Stimulated activated CD8-positive, alpha-beta memory T cell treated with anti-CD3 and anti-CD28 coated beads, Interleukin-7, amount 100 ng/mL, for 24 hours (primary cell): ENCODE results near the gene IGHMBP2.
"Not testable (repeated sequence)": the region's sequence is repeated elsewhere in the genome, so short reads cannot be mapped to it uniquely, and the experiment has no call there.

ENCODE experiments used
- DNase-seq: peaks from one replicate; pipeline ENCODE4 v3.0.0-alpha.2; 2020; ENCODE audit warnings: low read depth

IGHMBP2 gene

DNA sequence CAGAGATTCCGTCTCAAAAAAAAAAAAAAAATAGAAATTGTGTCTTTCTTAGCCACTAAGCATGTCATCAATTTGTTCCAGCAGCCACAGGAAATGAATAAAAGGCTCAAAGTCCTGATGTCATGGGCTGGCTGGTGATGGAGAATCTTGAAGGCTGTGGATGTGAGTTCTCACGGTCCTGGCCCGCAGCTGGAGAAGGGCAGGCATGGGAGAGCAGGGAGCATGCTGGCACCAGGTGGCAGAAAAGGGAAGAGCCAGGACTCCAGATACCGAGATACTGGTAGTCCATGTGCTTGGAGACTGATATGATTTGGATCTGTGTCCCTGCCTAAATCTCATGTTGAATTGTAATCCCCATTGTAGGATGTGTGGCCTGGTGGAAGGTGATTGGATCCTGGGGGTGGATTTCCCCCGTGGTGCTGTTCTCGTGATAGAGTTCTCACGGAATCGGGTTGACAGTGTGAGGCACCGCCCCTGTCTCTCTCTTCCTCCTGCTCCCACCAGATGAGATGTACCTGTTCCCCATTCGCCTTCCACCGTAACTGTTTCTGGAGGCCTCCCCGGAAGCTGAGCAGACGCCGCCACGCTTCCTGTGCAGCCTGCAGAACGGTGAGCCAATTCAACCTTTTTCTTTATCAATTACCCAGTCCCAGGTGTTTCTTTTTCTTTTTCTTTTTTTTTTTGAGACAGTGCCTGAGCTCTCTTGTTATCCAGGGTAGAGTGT, 59.0 kb downstream of the IGHMBP2 start:
- no peak for DNase-seq

DNA sequence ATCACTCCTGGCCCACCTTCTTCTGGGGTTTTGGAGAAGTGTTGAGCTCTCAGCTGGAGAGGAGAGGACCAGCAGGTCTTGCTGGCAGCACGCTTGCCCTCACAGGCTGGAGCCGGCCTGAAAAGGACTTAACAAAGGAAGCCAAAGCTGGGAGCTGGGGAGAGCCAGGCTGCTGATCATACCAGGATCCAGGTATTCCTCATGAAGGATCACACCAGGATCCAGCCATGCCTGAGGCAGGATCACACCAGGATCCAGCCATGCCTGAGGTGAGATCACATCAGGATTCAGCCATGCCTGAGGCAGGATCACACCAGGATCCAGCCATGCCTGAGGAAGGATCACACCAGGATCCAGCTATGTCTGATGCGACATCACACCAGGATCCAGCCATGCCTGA, 60.1 kb downstream of the IGHMBP2 start:
- no peak for DNase-seq

DNA sequence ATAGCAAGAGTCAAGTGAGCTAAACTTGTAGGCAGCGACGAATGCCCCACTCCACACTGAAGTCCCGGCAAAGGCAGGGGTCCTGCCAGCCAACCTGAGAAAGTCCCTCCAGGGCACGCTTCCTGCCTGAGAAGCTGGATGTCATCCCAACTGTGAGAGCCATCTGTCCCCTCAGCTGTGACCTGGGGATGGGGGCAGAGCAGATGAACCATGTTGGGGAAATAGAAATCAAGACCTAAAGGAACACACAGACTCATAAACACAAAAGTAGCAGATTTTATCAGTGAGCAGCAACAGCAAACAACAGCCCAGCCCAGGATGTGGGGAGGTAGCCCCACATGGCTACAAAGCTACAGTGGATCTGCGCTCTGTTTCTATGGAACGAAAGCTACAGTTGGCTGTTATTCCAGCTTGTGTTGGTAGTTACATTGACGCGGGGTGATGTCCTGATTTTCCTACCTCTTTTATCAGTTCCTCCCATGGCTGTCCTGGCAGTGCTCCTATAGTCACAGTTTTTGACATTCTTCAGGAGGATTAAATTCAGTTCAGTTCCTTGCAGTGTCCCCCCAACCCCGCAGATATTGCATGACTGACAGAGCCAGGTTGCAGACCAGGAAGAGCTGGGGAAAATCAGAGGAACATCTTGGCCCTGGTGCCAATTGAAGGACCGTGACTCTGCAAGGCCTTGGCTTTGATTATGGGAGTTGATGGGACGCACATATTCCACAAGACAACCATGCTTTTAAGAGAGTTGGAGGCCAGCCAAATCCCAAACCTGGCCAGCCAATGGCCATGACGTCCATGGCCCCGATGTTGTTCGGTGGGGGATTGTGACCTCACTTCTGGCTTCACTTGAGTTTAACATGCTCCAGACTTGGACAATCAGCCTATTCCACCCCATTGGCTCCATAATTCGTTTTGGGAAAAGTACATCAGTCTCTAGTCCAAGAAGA, 62.5 kb downstream of the IGHMBP2 start:
- DNase-seq, result no peak

DNA sequence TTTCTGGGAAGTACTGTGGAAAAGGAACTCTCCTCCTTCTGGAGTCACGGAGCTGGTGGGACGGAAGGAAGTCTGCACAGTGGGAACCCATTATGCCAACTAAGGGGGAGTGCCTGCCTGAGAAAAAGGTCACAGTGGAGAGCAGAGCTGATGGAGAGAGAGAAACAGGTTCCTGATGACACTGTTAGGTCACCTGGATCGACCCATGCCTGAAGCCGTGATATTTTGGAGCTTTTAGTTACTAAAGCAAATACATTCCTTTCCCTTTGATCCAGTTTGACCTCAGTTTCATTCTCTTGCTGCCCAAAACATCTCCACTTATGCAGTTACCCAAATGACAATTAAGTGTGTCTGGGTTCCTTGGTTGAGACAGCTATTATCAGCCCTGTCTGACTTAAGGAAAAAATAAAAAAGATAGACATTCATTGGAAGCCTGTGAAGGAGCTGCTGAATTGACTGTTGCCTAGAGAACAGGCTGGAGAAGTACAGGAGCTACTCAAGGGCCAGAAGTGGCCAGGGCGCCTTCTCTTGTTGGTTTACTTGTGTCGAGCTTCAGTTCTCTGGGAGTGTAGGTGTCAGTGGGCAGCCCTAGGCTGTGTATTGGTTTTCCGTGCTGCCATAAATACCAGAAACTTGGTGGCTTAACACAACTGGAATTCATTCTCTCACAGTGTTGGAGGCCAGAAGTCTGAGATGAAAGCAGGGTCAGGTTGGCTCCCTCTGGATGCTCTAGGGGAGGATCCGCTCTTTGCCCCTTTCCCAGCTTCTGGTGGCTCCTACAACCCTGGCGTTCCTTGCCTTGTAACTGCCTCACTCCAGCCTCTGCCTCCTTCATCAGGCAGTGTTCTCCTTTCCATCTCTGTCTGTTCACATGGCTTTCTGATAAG, 63.4 kb downstream of the IGHMBP2 start:
- DNase-seq, result no peak

DNA sequence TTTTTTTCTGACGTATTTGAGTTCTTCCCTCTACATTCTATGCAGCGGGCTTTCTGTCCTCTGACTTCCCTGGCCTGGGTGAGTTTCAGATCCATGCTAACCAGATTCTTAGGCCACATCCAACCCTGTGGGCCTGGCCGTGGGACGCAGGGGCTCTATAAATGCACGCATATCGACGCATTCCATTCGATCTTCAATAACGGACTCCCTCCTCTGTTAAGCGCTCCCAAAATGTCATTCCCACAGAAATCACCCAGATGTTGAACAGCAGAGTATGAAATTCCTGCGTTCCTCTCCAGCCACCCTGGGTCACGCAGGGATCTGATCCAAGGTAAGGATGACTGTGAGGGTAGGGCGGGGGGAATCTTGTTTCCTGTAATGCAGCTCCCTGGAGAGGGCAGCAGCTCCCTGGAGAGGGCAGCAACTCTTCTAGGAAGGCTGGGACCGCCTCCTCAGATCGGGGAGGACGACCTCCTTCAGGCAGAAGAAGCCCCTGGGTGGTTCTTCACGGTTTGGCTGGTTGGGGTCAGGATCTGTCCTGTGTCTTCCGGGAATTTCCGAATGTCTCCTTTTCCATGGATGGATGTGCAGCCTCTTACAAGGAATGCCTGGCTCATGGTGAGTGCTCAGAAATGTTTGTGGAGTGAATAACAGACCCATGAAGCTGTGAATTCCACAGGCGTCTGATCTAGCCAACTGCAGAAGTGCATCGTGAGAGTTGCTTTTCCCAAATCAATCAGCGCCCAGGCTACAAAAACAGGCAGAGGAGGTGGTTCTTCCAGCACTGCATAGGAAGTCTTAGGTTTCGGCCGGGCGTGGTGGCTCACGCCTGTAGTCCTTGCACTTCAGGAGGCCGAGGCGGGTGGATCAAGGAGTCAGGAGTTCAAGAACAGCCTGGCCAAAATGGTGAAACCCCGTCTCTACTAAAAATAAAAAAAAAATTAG, 64.9 kb downstream of the IGHMBP2 start:
- no peak for DNase-seq

DNA sequence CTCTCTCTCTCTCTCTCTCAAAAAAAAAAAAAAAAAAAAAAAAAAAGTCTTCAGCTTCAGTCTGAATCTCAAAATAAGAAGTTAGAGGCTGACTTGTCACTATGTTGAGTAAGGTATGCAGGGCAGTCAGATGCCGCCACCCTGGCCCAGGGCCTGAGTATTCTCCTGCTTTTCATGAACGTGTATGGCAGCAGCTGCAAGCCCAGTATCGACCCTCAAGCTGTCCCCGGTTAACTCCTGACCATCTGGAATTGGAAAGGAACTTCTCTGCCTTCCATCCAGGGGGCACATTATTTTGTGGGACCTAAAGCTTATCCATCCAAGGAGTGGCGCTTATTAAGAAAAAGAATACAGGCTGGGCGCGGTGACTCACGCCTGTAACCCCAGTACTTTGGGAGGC, 65.7 kb downstream of the IGHMBP2 start:
- DNase-seq, result no peak

DNA sequence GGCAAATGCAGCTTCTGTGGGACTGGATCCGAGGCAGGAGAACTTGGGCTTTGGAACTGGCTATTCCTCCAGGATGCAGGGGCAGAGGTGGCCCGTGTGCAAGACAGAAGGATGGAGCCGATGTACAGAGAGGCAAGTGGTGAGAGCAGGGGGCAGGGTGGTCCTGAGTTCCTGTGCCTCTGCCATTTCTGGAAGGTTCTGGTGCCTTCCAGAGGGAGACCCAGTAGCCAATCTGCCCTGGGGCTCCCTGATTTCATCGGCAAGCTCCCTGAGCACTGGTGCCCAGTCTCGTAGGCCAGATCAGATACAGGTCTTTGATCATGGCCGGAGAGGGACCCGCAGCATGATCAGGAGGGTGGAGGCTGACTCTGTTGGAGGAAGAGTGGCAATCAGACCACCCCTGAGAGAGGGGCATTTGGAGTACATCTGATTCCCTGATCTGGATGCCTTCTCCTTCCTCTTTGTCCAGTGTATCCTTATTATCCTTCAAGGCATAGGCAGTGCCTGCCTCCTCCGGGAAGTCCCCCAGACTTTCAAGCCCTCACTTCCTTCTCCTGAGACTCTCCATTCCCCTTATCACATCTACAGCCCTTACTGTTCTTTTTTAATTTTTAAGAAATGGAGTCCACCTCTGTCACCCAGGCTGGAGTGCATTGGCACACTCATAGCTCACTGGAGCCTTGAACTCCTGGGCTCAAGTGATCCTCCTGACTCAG, 67.4 kb downstream of the IGHMBP2 start:
- DNase-seq, result no peak

DNA sequence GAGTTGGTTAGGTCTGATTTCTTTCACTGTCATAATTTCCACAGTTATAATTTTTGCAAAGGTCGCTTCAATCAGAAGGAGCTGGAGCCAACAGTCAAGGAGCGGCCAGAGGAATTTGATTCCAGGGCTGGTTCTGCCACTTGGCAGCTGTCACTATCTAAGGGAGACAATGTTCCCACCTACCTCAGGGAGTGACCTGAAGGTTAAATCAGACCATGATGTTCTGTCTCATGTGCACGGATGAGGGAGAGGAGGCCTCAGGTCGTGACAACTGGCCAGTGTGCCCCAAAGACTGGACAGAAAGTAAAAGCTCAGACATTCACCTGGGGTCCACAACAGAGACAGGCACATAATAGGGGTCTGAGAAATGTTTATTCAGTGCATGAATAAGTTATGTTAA, 69.5 kb downstream of the IGHMBP2 start:
- no peak for DNase-seq

DNA sequence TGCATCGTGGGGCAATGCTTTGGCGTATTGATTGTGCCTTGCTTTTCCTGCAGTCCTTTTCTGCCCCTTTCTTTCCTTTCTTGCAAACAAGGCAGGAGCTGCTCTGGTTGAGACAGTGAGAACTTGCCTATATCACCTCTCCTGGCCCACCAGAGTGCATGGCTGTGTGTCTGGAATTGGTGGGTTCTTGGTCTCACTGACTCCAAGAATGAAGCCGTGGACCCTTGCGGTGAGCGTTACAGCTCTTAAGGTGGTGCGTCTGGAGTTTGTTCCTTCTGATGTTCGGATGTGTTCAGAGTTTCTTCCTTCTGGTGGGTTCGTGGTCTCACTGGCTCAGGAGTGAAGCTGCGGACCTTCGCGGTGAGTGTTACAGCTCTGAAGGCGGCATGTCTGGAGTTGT, 70.0 kb downstream of the IGHMBP2 start:
- not testable (repeated sequence) for DNase-seq

DNA sequence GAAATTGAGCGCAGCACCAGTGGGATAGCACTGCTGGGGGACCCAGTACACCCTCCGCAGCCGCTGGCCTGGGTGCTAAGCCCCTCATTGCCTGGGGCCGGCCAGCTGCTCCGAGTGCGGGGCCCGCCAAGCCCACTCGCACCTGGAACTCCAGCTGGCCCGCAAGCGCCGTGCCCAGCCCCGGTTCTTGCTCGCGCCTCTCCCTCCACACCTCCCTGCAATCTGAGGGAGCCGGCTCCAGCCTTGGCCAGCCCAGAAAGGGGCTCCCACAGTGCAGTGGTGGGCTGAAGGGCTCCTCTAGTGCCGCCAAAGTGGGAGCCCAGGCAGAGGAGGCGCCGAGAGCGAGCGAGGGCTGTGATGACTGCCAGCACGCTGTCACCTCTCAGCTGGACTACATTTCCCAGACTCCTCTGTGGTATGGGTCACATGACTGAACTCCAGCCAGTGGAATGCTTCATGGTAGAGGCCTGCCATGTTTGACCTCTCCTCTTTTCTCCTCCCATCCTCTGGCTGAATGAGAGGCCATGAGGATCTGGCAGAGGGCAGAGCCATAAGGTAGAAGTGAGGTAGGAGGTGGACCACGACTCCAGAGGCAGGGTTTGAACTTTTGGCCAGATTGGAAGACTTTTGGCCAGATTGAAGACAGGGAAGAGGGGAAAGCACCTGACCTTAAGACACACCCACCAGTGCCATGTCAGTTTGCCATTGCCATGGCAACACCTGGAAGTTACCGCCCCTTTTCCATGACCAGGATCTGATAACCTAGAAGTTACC, 70.9 kb downstream of the IGHMBP2 start:
- no peak for DNase-seq

DNA sequence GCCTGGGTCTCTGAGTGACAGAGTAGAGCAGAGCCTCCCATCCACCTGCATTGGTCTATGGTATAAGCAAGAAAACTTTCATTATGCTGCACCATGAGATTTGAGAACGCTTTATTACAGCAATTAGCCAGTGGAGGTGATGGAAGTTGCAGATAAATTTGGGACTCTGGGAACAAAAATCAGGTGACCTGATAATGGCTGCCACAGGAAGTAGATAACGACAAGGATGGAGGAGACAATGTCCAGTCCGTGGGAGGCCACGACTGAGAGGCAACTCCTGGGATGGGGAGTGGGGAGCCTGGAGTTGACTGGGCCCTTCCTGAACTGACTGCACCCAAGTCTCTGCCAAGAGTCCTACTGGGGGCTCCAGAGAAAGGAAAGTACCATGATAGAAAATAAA, 72.4 kb downstream of the IGHMBP2 start:
- no peak for DNase-seq

DNA sequence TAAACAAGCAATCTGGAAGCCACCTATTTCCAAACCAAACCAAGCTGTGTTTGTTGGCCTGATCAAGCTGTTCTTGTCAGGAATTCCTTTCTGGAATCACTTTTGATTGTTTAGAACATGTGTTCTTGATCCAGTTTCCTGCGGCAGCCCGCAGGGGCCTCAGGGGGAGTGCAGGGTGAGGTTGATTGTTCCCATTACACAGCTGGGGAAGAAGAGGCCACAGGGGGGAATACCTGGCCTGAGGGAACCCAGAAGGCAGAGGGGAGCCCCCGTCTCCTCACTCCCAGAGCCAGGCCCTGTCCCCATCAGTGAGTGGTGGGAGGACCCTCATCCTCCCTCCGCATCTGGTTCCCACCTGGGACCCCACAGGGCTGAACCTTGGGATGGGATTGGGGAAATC, 72.9 kb downstream of the IGHMBP2 start:
- no peak for DNase-seq

DNA sequence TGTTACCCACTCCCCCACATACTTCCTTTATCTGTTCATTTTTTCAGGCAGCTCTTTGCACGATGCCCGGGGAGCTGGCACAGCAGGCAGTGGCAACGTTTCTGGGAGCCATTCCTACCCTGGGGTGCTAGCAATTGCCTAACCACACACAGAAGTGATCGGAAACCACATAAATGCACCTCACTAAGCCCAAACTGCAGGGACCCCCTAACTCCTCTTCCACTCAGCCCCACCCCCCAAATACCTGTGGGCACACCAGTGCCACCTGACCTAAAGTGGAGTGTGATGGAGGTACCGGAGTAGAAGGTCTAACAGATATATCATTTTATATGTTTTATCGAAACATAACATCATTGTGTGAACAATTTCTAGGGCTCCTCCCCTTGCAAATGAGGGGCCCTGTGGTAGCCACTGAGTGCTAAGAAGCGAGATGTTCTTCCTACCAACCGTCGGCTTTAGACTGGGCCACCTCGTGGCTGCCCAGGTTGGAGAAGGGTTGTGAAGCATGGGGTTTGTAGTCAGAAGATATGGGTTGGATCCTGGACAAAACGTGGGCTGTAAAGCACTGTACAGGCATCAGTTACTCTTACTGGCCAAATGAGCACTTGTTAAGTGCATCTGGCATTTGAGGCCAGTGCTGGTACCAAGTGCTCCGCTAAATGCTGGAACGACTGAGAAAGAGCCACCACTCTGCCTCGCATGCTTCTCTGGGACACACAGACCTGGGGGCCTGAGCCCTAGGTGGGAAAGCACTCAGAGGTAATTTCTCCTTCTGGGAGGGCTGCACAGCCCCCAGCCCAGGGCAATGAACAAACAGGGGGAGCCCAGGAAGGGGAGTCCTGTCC, 74.3 kb downstream of the IGHMBP2 start:
- DNase-seq, result no peak

DNA sequence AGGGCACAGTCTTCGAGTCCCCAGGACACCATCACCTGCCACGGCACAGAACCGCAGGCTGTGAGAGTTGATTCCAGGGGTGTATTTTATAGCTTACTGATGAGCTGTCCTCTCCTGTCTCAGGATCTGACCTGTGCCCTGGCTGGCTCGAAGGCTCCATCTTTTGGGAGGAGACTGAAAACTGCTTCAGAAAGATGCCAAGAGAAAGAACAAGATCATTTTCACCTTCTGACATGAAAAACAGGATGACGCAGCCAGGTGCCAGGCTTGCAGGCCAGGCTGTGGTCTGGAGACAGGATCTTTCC, 74.9 kb downstream of the IGHMBP2 start:
- DNase-seq, result no peak

DNA sequence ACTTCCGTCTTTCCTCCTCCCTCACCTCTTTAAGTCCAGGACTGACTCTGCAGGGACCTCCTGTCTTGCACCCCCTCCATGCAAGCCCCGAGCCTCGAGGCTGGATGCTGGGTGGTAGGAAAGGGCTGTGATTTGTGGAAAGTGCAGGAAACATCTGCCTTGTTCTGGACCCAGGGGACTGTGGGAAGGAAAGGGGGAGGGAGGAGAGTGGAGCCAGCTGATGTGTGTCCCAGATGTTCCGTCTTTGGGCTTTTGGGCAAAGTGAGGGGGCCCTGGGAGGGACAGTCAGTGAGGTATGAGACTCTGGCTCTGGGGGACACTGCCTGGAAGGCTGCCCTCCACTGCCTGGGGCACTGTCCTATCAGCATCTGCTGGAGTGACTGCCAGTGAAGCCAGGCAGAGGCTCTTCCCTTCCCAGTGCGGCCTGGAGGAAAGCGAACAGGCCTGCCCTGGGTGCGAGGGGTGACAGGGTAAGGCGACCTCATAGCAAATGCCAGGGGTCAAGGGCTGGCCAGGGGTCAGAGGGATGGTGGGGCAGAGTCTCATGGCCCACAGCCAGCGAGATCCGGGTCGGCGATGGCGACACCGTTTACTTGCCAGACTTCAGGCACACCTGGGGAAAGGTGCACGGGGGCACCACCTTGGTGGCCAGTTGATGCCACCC, 75.4 kb downstream of the IGHMBP2 start:
- no peak for DNase-seq

DNA sequence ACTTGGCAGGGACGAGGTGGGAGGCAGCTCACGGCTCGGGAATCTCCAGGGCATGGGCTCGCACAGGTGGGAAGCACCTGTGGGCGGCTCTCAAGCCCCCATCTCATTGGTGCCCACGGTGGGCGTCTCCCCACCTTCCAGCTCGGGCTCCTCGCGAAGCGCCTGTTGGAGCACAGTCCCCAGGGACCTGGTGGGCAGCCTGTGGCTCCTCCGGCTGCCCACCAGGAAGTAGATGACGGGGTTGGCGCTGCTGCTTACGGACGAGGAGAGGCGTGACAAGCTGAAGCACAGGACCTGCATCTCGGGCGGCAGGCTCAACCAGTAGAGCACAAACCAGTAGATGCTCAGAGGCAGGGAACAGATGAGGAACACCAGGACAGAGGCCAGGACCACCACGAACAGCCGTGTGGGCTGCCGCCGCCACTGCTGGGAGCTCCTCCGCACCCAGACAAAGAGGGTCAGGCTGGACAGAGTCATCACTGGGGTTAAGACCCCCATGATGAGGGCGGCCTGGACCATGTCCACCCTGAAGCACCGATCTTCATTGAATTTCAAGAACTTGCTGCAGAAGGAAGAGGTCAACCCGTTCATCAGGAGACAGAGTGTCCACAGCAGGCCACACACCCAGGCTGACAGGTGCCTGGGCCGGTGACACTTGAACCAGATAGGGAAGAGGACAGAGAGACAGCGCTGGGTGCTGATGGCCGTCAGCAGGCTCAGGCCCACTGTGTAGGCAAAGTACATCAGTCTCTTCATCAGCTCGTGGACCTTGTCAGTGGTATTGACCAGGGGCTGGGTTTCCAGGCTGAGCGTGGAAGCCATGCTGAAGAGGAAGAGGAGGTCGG, 76.5 kb downstream of the IGHMBP2 start:
- no peak for DNase-seq

DNA sequence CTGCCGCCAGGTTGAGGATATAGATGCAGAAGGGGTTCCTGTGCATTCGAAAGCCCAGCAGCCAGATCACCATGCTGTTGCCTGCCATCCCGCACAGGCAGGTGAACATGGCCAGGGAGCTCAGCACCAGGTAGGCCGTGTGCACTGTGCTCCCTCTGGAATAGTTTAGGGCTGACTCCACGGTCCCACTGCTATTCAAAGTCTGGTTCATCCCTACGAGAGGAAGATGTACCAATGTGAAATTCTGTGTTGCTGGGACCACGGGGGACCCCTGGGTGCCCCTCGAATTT, 77.0 kb downstream of the IGHMBP2 start, which contains the start of gene MRGPRD:
TSS of gene MRGPRD (minus strand) at position 211 of the 290 bp plus-strand sequence. CDS start at position 211, 0 bp downstream.
- no peak for DNase-seq

DNA sequence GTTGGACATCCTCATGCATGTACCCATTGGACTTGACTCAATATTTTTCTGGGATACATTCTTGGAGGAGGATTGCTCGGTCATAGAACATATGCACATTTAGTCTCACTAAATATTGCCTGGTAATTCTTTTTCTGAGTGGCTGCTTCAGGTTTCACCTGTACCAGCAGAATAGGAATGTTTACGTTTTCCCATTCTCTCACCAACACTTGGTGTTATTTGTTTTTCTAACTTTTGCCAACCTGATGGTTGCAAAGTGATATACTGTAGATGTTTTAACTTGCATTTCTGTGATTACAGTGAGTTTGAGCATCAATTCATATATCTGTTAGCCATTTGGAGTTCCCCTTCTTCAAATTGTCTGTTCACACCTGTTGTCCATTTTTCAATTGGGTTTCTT, 78.4 kb downstream of the IGHMBP2 start:
- DNase-seq, result no peak
